Motor neuron (in vitro differentiated cells): ENCODE measurements around the gene EFHC2. TPM values are rescaled to one million over a fixed set of nuclear protein-coding genes. Genes with fewer than 3 reads are reported as not detected.

Source experiments
- ATAC-seq, 8 experiments: fragments of 200-7000 bp; cut with Tn5 transposase; replicated peaks in 6 of 8; 2 replicates each; pipeline ENCODE4 v1.8.0; 2021; ENCODE audit warnings: mild to moderate bottlenecking in 8 of 8, moderate library complexity in 8 of 8
- H3K27ac ChIP-seq, 2 donors: fragments of 250-450 bp; sonication (Bioruptor Pico); 2 replicates each; pipeline ENCODE4 v1.9.0; 2021; ENCODE audit warnings: antibody characterized with exemption in 2 of 2, mild to moderate bottlenecking in 2 of 2, moderate library complexity in 1 of 2
- H3K4me1 ChIP-seq, 2 donors: fragments of 250-450 bp; sonication (Bioruptor Pico); replicated peaks in 1 of 2; 2 replicates each; pipeline ENCODE4 v1.6.1; 2021; ENCODE audit warnings: antibody characterized with exemption in 2 of 2, mild to moderate bottlenecking in 2 of 2, moderate library complexity in 1 of 2
- H3K4me3 ChIP-seq, 5 donors: fragments of 250-450 bp; sonication (Bioruptor Pico); 2 replicates each; pipeline ENCODE4 v1.9.0; 2021; ENCODE audit warnings: antibody characterized with exemption in 5 of 5, mild to moderate bottlenecking in 5 of 5, moderate library complexity in 4 of 5
- WGBS, 10 experiments: fragments of 450-650 bp; shearing (Covaris generic); methylation state at CpG; one replicate each; pipeline ENCODE4 v1.0.0; 2022; 5-methylcytosine and 5-hydroxymethylcytosine counted together
- in situ Hi-C, 9 experiments: fragments of 400-800 bp; cut with MboI; loops; one replicate each; pipeline ENCODE4 v1.15.0; 2021; ENCODE audit warnings: low sequenced_read_pairs in 9 of 9, low pct_unique_long_range_greater_than_20kb in 2 of 9; ENCODE audit not compliant: unreplicated experiment in 9 of 9
- total RNA-seq, 8 experiments: library from RNA; unstranded; fragments of 300-600 nt; gene quantifications; 2 replicates each; pipeline versions ENCODE4 v1.2.3 to v1.2.4, GENCODE V29; 2022

EFHC2 gene
- total RNA-seq, 8 experiments from 2014 or later = 0.41 to 14.3 (median 0.92) TPM; not detected in 1

DNA sequence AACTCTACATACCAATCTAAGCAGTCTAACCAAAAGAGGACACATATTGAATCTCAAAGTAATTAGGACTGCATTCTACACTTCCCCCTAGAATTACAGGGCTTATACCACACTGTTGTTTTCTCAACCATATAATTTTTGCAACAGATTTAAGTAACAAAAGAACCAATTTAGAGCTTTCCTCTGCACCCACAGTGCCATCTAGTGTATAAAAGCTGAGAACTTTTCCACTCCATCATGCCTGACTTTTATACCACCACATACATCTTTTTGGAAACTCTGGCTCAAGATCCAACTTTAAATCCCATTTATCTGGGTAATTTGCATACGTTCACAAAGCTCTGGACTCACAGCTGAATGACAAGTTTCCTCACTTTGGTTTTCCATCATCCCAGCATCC lies 99.5 kb downstream of the EFHC2 start:
- in situ Hi-C loops = no loop called here
- no peaks in the 10 kb centered on the region for H3K4me1 ChIP-seq
- no peak overlapping the region for H3K27ac ChIP-seq
- H3K4me3 ChIP-seq = no peak overlapping the region
- ATAC-seq = peak in 2 of 8 experiments; percentile 34 to 50
- WGBS, 10 experiments = 9 to 40% methylated on average over 1 of the region's 1 CpG; no CpG with 5 or more reads in 8 of the 10 experiments

DNA sequence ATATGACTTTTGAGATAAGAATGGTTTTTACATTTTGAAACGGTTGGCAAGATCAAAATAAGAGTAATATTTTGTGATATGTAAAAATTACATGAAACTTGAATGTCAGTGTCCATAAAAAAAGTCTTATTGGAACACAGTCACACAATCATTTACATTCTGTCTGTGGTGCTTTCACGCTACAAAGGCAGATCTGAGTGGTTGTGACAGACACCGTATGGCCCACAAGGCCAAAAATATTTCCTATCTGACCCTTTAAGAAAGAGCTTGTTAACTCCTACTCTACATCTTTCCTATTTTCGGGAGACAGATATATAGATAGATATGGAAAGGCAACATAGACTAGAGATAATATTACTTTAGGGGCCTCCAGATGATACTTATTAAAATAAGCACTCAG lies 101.9 kb downstream of the EFHC2 start:
- WGBS, 10 experiments = 31 to 86% (median 60%) methylated on average over 1 to 4 of the region's 4 CpGs; no CpG with 5 or more reads in 5 of the 10 experiments
- ATAC-seq = no peak
- Histone ChIP-seq H3K27ac (no peak overlapping the region), H3K4me1 (no peaks in the 10 kb centered on the region), H3K4me3 (no peak overlapping the region)
- in situ Hi-C loops = no loop called here

DNA sequence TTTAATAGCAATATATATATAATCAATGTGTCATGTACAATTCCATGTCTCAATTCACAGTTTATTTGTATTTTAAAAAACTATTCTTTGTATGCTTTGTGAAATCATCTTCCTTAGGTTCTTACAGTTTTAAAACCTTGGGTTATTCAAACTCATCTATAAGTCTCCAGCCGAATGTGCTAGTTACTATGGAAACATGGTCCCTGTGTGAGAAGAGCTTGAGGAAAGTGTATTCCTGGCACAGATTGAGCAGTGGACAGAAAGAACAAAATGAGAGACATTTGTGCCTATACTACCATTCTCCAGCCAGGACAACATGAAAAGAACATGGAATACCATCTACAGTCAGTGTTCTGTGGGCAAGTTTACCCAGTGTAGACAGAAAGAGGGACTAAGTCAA lies 103.4 kb downstream of the EFHC2 start:
- in situ Hi-C loops = no loop called here
- peak in 1 of 8 experiments; percentile 42 for ATAC-seq
- H3K27ac ChIP-seq = no peak overlapping the region
- 43 to 100% (median 53%) methylated on average over 1 of the region's 1 CpG; no CpG with 5 or more reads in 6 of the 10 experiments for WGBS, 10 experiments
- H3K4me3 ChIP-seq = no peak overlapping the region
- no peaks in the 10 kb centered on the region for H3K4me1 ChIP-seq

- in situ Hi-C loops = no loop called here
- no peaks in the 10 kb centered on the region for H3K4me1 ChIP-seq
- H3K27ac ChIP-seq = no peak overlapping the region
- H3K4me3 ChIP-seq = no peak overlapping the region
- no peak for ATAC-seq
Observed at GRCh38 chrX:44239036-44239435, 104.4 kb downstream of the EFHC2 start.

- Histone ChIP-seq H3K27ac (no peak overlapping the region), H3K4me3 (no peak overlapping the region), H3K4me1 (no peaks in the 10 kb centered on the region)
- no peak for ATAC-seq
- 0 to 75% (median 36%) methylated on average over 1 to 2 of the region's 2 CpGs; no CpG with 5 or more reads in 3 of the 10 experiments for WGBS, 10 experiments
- in situ Hi-C loops = no loop called here
Observed at GRCh38 chrX:44235534-44235933, 107.9 kb downstream of the EFHC2 start.

DNA sequence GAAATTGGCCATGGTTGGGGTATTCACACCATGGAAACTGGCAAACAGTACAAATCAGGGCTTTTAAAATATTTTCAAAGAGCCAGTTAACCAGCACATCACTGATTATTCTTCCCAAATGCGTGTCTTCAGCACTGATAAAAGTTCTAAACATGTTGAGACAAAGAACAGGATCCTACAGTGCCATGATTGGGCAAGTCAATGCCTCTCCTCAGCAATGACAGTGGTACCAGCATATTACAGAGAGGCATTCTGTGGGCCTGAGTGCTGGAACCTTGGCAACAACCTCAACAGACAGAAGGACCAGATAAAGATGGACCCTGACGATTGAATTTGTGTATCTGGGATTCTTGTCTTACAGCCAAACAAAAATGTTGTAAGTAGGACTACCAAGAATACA lies 108.9 kb downstream of the EFHC2 start:
- Histone ChIP-seq H3K27ac (no peak overlapping the region), H3K4me3 (no peak overlapping the region), H3K4me1 (no peaks in the 10 kb centered on the region)
- in situ Hi-C loops = no loop called here
- no peak for ATAC-seq
- WGBS, 10 experiments = 20 to 100% (median 54%) methylated on average over 1 to 2 of the region's 2 CpGs; no CpG with 5 or more reads in 6 of the 10 experiments

GRCh38 chrX:44234116-44234515 lies 109.4 kb downstream of the EFHC2 start:
- in situ Hi-C loops = no loop called here

GRCh38 chrX:44232081-44232480 lies 111.4 kb downstream of the EFHC2 start:
- H3K4me1 ChIP-seq = peaks cover 3 to 7% of the 10 kb centered on the region in 2 donors
- in situ Hi-C loops = no loop called here
- peak in 1 of 8 experiments; percentile 69 for ATAC-seq
- no peak overlapping the region for H3K27ac ChIP-seq
- 67 to 100% (median 100%) methylated on average over 1 to 5 of the region's 5 CpGs; no CpG with 5 or more reads in 7 of the 10 experiments for WGBS, 10 experiments
- H3K4me3 ChIP-seq = no peak overlapping the region

More at GRCh38 chrX:44234116-44234515, 109.4 kb downstream of the EFHC2 start:
- no peak overlapping the region for H3K4me3 ChIP-seq
- H3K4me1 ChIP-seq = no peaks in the 10 kb centered on the region
- H3K27ac ChIP-seq = no peak overlapping the region
- ATAC-seq = no peak

GRCh38 chrX:44228621-44229020 lies 114.9 kb downstream of the EFHC2 start:
- no peak overlapping the region for H3K4me3 ChIP-seq
- H3K27ac ChIP-seq = no peak overlapping the region
- in situ Hi-C loops = no loop called here
- WGBS, 10 experiments = 0 to 100% (median 57%) methylated on average over 1 to 3 of the region's 4 CpGs; no CpG with 5 or more reads in 6 of the 10 experiments
- ATAC-seq = no peak
- peaks cover 3 to 7% of the 10 kb centered on the region in 2 donors for H3K4me1 ChIP-seq

DNA sequence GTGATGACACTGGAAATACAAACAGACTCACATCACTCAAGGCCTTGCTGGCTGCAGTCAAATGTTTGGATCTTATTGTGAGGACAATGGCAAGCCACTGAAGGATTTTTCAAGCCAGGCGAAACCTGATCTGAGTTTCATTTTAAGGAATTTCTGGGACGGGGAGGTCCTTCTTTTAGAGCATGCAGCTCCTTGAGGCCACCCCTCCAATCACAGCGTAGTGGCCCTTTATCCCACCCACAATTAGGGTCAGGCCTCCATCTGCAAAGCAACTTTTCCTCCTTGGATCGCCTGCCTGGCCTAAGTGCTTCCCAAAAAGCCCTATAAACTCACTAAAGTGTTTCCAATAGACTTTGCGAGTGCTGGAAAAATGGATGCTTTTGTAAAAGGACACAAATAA lies 115.5 kb downstream of the EFHC2 start:
- ATAC-seq = peak in 1 of 8 experiments; percentile 46
- no peak overlapping the region for H3K4me3 ChIP-seq
- WGBS, 10 experiments = 44 to 67% methylated on average over 2 to 4 of the region's 5 CpGs; no CpG with 5 or more reads in 8 of the 10 experiments
- in situ Hi-C loops = no loop called here
- H3K4me1 ChIP-seq = peaks cover 3 to 7% of the 10 kb centered on the region in 2 donors
- no peak overlapping the region for H3K27ac ChIP-seq

DNA sequence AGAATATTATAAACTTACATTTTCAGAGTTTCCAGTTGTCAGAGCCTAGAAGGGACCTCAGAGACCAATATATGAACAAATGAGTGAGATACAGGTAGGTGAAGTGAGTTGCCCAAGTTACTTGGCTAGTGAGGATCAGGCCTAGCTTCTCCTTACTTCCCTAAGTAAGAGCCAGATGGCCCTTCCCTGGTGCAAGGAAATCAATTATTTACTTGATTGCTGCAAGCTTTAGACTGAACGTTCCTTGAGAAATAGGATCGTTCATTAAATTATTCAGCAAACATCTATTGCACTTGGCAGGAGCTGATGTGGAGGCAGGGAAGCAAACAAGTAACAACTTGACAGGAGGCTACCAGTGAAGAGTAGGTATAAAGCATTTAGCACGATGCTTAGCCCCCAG lies 117.8 kb downstream of the EFHC2 start:
- Histone ChIP-seq H3K27ac (no peak overlapping the region), H3K4me1 (peaks cover 3 to 7% of the 10 kb centered on the region in 2 donors), H3K4me3 (no peak overlapping the region)
- ATAC-seq = no peak
- in situ Hi-C loops = no loop called here
- WGBS, 10 experiments = 0 to 100% (median 60%) methylated on average over 1 to 3 of the region's 3 CpGs; no CpG with 5 or more reads in 3 of the 10 experiments

DNA sequence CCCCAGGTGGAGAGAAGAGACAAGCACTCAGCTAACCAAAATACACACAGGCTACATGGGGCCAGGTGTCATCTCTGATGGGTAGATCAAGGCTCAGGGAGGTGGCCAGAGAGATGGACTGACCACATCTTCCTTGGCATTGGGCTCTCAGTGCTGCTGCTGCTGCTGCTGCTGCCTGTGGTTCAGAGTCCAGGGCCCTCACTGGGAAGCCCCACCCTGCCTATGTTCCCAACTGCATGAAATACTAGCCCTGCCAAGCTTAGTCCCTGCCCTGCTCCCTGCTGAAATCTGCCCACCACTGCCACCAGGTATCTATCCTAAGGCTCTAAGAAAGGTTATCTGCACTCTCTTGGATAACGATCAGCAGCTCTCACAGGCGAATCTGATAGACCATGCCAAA lies 118.7 kb downstream of the EFHC2 start:
- no peak overlapping the region for H3K27ac ChIP-seq
- no peak for ATAC-seq
- in situ Hi-C loops = loop anchor here in 1 of 9 experiments (25.0 kb wide), 1 partner anchor 137 kb away; no protein-coding TSS in a partner anchor
- H3K4me1 ChIP-seq = peaks cover 3 to 7% of the 10 kb centered on the region in 2 donors
- 60% methylated on average over 2 of the region's 2 CpGs; no CpG with 5 or more reads in 9 of the 10 experiments for WGBS, 10 experiments
- no peak overlapping the region for H3K4me3 ChIP-seq

DNA sequence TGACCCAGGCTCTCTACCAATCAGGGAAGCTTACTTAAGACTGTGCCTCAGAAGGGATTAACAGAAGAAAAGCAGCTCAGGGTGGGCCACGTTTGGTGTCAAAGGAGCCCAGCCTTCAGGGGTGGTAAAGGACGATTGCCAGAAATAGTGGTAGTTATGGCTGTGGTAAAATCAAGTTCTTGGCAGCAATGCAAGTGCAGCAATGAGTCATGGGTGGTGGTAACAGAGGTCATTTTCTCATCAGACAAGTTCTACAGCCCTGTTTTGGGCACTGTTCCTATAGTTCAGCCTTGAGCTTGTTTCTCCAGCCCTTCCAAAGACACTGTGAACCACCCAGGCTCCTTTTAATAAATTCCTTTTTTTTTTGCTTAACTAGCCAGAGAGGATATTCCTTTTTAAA lies 120.3 kb downstream of the EFHC2 start:
- Histone ChIP-seq H3K27ac (no peak overlapping the region), H3K4me3 (no peak overlapping the region), H3K4me1 (peaks cover 0 to 7% of the 10 kb centered on the region in 2 donors)
- ATAC-seq = peak in 2 of 8 experiments; percentile 27 to 33
- in situ Hi-C loops = loop anchor here in 1 of 9 experiments (25.0 kb wide), 1 partner anchor 136 kb away; no protein-coding TSS in a partner anchor
- 0 to 57% (median 0%) methylated on average over 1 of the region's 2 CpGs; no CpG with 5 or more reads in 7 of the 10 experiments for WGBS, 10 experiments

- ATAC-seq = no peak
- Histone ChIP-seq H3K4me3 (no peak overlapping the region), H3K4me1 (no peaks in the 10 kb centered on the region), H3K27ac (no peak overlapping the region)
- WGBS, 10 experiments = 43 to 100% (median 62%) methylated on average over 1 to 3 of the region's 3 CpGs; no CpG with 5 or more reads in 5 of the 10 experiments
- in situ Hi-C loops = loop anchor here in 1 of 9 experiments (25.0 kb wide), 1 partner anchor 131 kb away; no protein-coding TSS in a partner anchor
Observed at GRCh38 chrX:44218465-44218864, 125.0 kb downstream of the EFHC2 start.
